GOT3 (cell line): ENCODE measurements around the gene PNN.
"Not testable (repeated sequence)": the region's sequence is repeated elsewhere in the genome, so short reads cannot be mapped to it uniquely, and the experiment has no call there.

ENCODE experiments used
- DNase-seq: peaks from one replicate; lab custom pipeline; 2025; ENCODE audit warnings: mixed read lengths; lab: John Stamatoyannopoulos, UW

The PNN gene

DNA sequence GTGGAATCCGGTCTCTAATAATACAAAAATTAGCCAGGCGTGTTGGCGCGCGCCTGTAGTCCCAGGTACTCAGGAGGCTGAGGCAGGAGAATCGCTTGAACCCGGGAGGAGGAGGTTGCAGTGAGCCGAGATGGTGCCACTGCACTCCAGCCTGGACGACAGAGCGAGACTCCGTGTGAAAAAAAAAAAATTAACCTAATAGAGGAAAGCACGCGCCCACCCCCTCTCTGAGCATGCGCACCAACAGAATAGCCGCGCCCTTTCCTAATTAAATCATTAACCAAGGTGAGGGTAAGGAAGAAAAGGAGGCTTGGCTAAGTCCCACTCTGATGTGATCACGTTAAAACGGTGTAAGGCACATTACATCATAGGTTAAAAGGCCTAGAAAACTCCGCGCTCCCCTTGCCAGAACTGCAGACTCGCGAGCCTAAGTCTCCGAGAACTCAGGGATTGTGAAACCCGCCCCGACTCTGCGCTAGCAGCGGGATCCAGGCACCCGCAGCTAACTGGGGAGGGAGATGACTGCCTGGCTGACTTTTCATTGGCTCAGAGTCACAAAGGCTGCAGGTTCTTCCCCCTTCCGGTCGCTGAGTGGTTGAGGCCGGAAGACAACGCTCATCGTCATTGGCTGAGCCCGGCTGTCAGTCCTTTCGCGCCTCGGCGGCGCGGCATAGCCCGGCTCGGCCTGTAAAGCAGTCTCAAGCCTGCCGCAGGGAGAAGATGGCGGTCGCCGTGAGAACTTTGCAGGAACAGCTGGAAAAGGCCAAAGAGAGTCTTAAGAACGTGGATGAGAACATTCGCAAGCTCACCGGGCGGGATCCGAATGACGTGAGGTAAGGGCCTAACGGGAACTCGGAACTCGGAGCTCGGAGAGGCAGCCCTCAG, at the start of gene PNN:
Gene PNN, plus strand, starts transcription at position 695 of the 885 bp plus-strand sequence. Its CDS starts 26 bp downstream, at position 721.
- peak; percentile 81 for DNase-seq

DNA sequence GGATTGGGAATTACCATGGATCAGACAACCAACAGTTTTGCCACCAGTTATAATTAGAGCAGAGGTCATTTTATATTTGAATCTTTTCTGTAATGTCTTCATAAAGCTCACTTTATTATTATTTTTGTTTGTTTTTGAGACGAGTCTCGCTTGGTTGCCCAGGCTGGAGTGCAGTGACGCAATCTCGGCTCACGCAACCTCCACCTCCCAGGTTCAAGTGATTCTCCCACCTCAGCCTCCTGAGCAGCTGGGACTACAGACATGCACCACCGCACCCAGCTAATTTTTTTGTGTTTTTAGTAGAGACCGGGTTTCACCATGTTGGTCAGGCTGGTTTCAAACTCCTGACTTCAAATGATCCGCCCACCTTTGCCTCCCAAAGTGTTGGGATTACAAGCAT, 37.2 kb upstream of the PNN start:
- DNase-seq: not testable (repeated sequence)

DNA sequence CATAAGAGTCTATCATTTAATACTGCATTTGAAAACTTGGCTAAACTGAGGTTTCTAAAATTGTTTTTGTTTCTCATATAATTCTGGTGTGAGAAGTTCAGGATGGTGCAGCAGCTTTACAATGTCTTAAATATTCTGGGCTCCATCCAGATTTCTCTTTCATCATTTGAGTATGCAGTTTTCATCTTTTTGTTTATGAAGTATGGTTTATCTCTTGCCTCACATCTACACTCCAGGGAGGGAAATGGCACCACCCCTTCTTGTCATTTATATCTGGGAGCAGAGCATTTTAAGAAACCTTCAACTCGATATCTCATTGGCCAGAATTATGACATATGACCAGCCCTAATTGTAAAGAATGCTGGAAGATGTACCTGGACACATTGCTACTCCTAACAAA, 36.6 kb upstream of the PNN start:
- no peak for DNase-seq

DNA sequence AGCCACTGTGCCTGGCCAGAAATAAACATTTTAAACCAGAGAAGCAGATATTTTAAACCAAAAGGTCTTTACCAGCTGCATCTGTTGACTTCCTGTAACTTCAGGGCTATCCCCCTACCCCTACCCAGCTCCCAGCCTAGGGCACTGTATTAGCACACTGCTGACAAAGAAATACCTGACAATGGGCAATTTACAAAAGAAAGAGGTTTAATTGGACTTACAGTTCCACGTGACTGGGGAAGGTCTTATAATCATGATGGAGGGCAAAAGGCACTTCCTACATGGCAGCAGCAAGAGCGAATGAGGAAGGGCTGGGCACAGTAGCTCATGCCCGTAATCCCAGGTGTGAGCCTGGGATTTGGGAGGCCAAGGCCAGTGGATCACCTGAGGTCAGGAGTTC, 34.9 kb upstream of the PNN start:
- no peak for DNase-seq

DNA sequence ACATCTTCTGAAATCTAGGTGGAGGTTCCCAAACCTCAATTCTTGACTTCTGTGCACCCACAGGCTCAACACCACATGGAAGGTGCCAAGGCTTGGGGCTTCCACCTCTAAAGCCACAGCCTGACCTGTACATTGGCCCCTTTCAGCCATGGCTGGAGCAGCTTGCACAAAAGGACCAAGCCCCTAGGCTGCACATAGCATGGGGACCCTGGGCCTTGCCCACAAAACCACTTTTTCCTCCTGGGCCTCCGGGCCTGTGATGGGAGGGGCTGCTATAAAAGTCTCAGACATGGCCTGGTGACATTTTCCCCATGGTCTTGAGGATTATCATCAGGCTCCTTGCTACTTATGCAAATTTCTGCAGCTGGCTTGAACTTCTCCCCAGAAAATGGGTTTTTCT, 33.4 kb upstream of the PNN start:
- not testable (repeated sequence) for DNase-seq

DNA sequence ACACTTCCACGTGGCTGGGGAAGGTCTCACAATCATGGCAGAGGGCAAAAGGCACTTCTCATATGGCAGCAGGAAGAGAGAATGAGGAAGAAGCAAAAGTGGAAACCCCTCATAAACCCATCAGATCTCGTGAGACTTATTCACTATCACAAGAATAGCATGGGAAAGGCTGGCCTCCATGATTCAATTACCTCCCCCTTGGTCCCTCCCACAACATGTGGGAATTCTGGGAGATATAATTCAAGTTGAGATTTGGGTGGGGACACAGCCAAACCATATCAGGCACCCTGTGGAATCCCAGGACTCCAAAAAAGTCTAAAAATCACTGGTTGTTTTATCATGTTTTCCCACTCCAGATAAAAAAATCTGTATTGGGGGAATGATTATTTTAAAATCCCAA, 31.8 kb upstream of the PNN start:
- DNase-seq: not testable (repeated sequence)

DNA sequence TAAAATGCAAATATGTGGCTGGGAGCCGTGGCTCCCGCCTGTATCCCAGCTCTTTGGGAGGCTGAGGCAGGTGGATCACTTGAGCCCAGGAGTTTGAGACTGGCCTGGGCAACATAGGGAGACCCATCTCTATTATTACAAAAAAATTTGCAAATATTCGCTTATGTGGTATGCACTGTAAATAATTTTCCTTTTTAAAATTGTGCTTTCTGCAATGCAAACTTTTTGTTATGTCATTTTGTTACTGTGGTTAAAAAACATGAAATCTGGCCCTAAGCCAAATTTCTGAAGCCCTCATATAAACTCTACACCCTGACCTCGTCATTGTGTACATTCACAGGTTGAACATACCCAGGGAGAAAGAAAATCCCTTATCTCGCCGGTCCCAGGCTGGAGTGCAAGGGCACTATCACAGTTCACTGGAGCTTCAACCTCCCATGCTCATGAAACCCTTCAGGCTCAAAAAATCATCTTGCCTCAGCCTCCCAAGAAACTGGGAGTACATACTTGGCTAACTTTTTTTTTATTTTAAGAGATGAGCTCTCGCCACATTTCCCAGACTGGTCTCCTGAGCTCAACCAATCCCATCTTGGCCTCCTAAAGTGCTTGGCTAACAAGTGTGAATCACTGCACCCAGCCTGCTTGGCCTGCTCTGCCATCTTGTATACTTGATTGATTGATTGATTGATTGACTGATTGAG, 29.6 kb upstream of the PNN start:
- DNase-seq: no peak

DNA sequence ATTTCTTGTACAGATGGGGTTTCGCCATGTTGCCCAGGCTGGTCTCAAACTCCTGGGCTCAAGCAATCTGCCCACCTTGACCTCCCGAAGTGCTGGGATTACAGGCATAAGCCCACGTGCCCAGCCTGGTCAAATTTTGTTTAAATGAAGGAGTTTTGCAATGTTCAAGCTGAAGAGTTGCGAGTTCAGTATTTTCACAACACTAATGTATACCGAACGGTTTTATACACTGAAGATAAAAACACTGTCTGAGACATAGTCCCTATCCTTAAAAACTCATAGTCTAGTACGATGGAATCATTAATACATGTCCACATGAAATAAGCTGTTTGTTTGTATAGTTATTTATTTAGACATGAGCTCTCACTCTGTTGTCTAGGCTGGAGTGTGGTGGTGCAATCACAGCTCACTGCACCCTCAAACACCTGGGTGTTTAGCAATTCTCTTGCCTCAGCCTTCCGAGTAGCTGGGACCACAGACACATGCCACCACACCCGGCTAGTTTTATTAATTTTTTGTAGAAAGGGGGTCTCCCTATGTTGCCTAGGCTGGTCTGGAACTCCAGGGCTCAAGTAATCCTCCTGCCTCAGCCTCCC, 20.4 kb upstream of the PNN start:
- no peak for DNase-seq

DNA sequence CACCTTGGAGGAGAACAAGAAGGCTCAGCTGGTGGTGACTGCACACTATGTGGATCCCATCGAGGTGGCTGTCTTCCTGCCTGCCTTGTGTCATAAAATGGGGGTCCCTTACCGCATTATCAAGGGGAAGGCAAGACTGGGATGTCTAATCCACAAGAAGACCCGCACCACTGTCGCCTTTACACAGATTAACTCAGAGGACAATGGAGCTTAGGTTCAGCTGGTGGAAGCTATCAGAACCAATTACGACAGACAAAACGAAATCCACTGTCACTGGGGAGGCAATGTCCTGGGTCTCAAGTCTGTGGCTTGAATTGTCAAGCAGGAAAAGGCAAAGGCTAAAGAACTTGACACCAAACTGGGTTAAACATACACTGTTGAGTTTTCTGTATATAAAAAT, 17.6 kb upstream of the PNN start:
- no peak for DNase-seq

DNA sequence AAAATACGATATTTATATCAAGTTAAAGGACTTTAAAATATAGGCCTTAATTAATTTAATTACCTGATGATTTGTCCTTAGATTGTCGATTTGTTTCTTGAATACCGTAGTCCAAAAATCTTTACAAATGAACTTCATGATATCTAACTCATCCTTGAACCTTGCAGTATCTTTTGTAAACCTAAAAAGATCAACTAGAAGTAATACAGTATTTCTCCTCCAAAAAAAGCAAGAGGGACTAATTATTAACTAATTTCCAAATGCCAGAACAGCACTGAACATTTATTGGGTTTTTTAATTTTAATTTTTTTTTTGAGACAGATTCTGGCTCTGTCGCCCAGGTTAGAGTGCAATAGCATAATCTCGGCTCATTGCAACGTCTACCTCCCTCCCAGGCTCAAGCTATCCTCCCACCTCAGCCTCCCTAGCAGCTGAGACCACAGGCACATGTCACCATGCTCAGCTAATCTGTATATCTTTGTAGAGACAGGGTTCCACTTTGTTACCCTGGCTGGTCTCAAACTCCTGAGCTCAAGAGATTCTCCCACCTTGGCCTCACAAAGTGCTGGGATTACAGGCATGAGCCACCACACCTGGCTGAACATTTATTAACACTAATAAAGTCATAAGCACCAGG, 16.7 kb upstream of the PNN start:
- no peak for DNase-seq

DNA sequence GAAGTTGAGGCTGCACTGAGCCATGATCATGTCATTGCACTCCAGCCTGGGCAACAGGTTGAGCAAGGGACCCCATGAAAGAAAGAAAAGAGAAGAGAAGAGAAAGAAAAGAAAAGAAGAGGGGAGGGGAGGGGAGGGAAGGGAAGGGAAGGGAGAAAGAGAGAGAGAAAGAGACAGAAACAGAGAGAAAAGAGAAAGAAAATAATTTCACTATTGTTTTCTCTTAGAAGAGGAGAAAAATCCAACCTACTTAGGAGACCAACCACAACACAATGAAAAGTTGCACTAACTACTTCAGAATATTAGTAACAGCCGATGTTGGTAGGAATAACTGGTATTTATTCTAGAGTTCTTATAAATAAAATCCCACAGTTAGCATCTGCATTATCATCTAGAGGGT, 14.6 kb upstream of the PNN start:
- DNase-seq: no peak

DNA sequence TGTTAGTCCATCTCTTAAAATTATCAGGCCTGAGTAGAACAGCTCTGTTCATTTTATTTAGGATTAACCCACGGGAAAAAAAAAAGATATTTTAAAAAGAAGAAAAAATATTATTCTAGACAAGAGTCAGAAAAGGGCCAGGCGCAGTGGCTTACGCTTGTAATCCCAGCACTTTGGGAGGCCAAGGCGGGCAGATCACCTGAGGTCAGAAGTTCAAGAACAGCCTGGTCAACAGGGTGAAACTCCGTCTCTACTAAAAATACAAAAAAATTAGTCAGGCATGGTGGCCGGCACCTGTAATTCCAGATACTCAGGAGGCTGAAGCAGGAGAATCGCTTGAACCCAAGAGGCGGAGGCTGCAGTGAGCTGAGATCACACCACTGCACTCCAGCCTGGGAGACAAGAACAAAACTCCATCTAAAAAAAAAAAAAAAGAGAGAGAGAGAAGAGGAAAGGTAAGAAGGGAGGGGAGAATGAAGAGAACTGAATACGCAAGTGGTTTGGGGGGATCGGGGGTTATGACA, 7.2 kb upstream of the PNN start:
- not testable (repeated sequence) for DNase-seq

DNA sequence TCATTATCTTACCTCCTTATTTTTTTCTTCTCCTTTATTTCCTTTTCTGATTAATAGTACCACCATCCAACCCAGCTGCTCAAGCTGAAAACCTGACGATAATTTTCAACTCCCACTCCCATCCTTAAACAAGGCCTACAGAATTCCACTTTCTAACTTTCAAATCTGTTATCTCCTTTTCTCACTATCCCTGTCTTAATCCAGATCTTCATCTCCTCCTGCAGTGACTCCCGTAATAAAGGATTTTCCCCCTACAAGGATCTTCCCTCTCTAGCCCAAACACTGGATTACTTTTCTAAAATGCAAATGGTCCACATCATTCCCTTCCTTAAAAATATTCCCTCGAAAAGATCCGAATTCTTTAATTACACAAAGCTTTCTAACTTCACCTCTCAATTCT, 6.5 kb upstream of the PNN start:
- DNase-seq: no peak

DNA sequence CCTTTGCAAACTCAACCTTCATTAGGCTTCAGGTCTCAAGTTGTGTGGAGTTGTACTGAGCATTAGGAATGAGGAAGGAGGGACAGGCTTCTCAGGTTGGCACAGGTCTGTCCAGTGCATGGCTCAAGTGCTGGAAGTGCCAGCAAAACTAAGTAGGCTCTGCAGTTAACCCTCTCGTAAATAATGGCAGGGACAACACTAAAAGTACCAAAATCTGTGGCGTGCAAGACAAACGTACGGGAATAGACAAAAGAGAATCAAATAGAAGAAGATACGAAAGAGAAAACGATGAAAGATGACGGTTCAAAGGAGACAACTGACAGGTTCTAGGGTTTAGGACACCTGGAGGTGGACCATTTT, 5.5 kb upstream of the PNN start:
- no peak for DNase-seq

DNA sequence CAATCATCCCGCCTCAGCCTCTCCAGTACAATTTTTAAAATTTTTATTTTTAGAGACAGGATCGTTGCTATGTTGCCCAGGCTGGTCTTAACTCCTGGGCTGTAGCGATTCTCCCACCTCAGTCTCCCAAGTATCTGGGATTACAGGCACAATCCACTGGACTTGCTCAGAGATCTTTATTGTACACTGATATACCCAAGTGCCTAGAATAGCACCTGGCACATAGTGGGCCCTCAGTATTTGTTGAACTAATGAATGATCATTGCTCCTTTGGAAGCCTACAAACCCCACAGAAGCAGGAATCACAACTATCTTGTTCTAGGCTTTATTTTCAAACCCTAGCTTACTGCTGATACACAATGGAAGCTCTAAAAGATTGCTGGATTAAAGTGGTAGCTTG, 1.9 kb upstream of the PNN start:
- no peak for DNase-seq

DNA sequence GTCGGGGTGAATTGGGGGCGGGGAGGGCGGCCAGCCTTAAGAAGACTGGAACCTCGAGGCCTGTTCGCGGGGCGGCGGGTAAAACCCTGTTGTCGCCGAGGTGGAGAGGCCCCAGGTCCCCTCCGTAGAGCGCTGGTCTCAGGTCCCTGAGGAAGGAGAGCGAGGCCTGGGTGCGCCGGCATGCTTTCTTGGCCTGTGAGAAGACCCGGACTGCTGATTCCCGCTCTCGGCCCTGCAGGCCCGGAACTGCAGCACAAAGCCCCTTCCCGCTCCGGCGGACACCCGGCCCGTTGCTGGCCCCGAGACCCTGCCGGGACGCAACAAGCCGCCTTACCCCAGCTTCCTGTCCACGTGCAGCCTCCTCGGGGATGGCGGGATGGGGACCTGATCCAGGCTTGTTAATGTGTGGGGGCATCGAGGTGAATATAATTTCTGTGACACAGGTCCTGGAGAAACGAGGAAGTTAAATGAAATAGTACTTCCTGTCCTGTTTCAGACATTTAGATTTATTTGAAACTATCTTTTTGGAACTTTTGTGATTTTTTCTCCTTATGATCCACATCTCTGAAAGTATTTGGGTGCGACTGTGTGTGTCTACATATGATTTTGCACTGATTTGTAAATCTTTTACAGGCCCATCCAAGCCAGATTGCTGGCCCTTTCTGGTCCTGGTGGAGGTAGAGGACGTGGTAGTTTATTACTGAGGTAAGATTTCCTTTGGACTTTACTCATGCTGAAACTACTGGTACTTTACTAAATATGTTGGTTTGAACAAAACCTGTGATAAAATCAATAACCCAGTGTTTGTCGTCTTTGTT, 600 bp downstream of the PNN start:
- peak; percentile 29 for DNase-seq

DNA sequence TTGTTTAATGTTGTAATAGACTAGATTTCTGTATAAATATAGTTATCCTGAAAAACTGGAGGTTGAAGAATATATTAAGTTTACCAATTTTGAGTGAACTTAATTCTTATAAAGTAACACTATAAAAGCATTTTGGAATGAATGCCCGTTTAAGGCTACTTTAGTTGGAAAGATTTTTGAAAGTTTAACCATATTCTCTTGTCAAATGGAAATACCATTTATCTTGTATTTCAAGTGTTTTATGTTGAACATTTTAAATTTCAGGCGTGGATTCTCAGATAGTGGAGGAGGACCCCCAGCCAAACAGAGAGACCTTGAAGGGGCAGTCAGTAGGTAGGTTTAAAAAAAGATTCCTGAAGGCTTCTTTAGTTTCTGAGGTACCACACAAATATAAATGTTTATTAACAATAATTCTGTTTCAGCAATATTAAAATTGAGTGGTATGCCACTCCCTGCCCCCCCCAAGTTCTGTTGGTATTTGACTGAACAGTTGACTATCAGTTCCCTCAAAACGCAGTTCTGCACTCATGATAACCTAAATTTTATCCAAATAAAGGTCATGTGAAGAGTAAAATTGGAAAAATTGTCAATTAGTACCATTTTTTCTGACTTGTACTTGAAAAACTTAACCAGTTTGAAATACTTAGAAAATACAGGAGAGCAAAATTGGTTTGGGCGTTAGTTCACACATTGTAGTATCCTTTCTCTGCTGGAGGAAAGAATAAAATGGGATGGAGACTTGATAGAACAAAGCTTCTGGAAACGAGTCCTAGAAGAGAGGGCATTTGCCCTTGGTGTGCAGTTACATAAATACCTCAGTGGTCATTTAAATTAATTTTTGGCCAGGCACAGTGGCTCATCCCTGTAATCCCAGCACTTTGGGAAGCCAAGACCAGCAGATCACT, 1.5 kb downstream of the PNN start:
- DNase-seq: no peak

DNA sequence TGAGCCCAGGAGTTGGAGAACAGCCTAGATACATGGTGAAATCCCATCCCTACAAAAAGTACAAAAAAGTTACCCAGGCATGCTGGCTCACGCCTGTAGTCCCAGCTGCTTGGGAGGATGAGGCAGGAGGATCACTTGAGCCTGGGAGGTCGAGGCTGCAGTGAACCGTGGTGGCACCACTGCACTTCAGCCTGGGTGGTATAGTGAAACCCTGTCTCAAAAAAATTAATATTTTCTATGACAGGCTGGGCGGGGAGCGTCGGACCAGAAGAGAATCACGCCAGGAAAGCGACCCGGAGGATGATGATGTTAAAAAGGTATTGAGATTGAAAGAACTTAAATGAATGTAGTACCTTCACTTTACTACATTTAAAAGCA, 2.1 kb downstream of the PNN start:
- DNase-seq: no peak

DNA sequence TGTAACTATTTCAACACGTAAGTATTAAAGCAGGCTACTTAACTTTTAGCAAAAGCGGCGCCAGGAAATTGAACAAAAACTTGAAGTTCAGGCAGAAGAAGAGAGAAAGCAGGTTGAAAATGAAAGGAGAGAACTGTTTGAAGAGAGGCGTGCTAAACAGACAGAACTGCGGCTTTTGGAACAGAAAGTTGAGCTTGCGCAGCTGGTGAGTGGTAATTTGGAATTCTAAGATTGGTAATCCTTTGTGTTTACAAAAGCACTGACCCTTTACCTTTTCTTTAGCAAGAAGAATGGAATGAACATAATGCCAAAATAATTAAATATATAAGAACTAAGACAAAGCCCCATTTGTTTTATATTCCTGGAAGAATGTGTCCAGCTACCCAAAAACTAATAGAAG, 4.0 kb downstream of the PNN start:
- DNase-seq: no peak

DNA sequence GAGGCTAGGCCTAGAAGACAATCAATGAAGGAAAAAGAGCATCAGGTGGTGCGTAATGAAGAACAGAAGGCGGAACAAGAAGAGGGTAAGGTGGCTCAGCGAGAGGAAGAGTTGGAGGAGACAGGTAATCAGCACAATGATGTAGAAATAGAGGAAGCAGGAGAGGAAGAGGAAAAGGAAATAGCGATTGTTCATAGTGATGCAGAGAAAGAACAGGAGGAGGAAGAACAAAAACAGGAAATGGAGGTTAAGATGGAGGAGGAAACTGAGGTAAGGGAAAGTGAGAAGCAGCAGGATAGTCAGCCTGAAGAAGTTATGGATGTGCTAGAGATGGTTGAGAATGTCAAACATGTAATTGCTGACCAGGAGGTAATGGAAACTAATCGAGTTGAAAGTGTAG, 5.5 kb downstream of the PNN start:
- no peak for DNase-seq
